RCC 7860 (cell line): Measurements from ENCODE around the gene MAP3K13.
"Not testable (repeated sequence)": the region's sequence is repeated elsewhere in the genome, so short reads cannot be mapped to it uniquely, and the experiment has no call there.

Experiments used
- DNase-seq: peaks from one replicate; pipeline ENCODE4 v3.0.0-alpha.2; 2015; ENCODE audit warnings: low spot score
- FAIRE-seq: peaks from 2 replicates; lab custom pipeline; 2012; peaks lifted over from hg19 to GRCh38; lab: Jason Lieb, UNC

MAP3K13 gene

DNA sequence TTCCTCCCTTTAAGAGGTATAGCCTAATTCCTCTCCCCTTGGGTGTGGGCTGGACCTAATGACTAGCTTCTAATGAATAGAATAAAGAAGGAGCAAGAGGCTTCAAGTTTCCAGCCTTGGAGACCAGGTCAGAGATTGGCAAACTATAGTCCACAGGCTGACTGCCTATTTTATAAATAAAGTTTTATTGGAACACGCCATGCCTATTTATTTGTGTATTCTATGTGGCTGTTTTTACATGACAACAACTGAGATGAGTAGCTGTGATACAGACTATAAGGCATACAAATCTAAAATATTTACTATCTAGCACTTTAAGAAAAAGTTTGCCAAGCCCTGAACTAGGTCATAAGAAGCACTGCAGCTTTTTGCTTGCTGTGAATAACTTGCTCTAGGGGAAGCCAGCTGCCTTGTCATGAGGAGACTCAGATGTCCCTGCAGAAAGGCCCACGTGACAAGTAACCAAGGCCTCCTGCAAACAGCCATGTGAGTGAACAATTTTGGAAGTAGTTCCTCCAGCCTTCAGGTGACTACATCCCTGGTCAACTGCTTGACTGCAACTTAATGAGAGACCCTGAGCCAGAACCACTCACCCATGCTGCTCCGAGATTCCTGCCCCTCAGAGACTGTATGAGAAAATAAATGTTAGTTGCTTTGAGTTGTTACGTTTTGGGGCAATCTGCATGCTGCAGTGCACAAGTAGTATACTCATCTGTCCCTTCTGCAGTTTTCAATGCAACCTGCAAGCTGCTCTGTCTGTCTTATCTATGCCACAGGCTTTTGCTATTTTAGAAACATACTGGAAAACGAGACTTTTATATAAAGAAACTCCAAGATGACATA lies 21.1 kb upstream of the MAP3K13 start:
- DNase-seq (peak; percentile 81), FAIRE-seq (peak; percentile 81)

DNA sequence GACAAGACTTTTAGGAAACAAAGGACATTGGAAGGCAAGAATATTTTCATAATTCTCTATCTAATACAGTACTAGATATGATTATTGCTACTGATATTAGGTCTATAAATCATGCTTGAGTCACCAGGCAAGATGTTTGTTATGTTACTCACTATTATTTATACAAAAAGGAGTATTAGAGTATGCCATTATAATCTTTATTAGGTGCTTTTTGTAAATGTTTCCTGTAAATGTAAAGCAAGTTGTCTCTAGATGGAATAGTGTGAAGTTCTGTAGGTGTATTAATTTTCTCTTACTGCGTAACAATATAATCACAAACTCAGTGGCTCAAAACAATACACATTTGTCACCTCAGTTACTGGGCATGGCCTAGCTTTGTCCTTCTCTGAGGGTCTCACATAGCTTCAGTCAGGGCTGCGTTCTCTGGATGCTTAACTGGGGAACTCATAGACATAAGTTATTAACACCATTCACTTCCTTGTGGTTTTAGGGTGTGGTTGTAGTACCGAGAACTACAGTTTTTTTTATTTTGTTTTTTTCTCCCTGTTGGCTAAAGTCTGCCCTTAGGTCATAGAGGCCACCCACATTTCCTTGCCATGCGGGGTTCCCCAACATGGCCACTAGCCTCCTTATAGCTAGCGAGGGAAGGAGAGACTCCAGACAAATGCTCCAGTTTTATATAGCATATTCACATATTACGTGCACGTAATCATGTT lies 20.3 kb upstream of the MAP3K13 start:
- FAIRE-seq, result peak; percentile 35
- no peak for DNase-seq

DNA sequence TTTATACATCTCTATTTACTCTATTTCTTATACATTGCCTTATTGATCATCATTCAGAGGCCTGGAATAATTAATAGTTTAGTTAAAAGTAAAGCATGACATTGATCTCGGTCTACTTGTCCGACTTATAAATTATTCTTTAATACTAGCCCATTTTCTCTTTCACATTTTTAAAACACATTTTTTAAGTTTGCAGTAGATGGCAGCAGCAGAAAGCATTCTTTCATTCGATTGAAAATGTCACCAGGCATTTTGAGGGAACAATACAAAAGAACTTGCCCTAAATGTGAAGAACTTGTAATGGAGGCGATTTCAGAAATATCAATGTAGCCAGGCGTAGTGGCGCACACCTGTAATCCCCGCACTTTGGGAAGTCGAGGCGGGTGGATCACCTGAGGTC lies 15.5 kb upstream of the MAP3K13 start:
- DNase-seq (no peak), FAIRE-seq (no peak)

DNA sequence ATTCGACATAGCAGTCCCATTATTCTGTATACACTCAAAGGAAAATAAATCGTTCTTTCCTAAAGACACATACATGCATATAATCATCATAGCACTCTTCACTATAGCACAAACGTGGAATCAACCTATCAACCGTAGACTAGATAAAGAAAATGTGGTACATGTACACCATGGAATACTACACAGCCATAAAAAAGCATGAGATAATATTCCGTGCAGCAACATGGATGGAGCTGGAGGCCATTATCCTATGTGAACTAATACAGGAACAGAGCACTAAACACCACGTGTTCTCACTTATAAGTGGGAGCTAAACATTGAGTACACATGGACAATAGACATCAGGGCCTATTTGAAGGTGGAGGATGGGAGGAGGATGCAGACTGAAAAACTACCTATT lies 12.1 kb upstream of the MAP3K13 start:
- no peak for DNase-seq
- no peak for FAIRE-seq

DNA sequence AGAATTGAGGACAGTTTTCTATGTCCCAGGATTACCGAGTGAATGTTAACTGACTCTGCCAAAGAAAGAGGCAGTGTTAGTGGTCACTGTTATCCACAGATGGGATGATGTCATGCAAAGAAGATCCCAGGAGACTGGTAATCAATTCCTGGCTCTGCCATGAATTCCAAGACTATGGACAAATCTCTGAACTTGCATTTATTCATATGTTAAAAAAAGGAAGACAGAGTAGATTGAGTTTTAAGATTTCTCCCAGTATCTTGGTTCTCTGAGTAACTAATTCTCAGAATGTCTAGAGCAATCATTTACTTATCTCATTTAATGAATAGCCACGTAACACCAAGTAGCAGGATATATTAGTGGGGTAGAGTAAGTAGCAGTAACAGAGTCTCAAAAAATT lies 11.5 kb upstream of the MAP3K13 start:
- FAIRE-seq (no peak), DNase-seq (peak; percentile 62)

DNA sequence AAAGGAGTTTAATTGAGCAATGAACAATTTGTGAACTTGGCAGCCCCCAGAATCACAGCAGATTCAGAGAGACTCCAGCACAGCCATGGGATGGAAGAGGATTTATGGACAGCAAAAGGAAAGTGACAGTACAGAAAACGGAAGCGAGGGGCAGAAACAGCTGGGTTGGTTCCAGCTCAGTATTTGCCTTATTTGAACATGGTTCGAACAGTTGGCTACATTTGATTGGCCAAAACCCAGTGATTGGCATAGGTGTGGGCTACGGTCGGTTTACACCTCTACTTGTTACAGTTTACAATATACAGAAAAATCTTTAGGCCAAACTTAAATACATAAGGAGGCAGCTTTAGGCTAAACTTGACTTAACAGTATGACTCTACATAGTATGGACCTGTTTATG lies 9.7 kb upstream of the MAP3K13 start:
- no peak for FAIRE-seq
- DNase-seq, result no peak

DNA sequence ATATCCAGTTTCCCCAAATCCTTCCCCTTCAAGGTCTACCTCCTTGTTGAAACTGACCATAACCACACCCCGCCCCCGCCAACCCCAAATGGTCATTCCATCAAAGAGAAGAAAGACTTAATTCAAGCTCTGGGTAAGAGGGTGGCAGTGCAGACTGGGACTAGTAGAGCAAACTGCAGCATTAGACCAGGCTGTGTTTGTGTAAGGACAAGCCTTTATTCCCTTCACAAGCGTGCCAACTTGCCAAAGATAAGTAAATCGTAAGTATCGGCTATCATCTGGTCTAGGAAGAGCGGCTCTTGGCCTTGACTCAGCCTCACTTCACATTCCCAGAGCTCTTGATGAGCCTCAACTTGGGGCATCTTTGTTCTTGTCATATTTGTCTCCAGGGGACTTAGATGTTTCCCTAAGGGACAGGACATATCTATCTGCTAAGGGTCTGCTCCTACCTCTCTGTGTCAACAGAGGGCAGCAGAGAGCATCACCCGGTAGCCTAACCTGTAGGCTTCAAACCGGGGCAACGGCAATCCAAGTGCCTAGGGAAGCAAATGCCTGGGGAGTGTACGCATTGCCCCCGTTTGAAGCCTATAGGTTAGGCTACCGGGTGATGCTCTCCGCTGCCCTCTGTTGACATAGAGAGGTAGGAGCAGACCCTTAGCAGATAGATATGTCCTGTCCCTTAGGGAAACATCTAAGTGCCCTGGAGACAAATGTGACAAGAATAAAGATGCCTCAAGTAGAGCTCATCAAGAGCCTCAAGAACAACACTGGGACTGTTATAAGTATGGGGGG lies 8.9 kb upstream of the MAP3K13 start:
- peak; percentile 82 for DNase-seq
- FAIRE-seq, result no peak

DNA sequence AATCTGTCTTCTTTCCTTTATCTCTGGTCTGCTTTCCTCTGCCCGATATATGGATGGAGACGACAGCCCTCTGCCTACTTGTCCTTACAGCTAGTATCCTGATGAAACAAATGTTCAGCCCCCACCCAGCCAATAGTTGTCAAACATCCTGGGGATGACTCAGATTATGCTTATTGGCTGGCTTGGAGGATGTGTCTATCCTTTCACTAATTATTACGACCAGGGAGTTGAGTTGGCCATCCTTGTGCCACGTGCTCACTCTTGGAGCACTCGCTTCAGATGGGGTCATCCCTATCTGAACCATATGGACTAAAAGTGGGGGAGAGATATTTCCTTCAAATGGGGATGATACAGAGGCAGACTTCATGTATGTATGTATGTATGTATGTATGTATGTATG lies 6.4 kb upstream of the MAP3K13 start:
- FAIRE-seq, result no peak
- no peak for DNase-seq

DNA sequence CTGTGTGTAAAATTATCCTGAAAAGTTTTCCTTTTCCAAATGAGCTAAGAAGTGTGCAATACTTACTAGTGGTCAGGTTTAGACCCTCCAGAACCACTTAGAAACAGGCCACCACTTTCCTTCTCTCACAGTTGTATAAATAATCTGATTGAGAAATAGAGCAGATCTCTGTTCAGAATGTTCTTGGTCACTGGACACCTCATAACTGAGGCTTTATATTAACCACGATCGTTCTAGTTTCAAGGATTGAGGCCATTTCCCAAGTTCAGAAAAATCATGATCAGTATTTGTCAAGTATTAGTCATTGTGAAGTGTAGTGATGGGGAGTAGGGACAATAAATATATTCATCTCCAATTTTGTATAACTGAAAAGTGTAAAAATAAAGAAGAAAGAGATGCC lies 1.0 kb upstream of the MAP3K13 start:
- FAIRE-seq, result peak; percentile 91
- peak; percentile 62 for DNase-seq

DNA sequence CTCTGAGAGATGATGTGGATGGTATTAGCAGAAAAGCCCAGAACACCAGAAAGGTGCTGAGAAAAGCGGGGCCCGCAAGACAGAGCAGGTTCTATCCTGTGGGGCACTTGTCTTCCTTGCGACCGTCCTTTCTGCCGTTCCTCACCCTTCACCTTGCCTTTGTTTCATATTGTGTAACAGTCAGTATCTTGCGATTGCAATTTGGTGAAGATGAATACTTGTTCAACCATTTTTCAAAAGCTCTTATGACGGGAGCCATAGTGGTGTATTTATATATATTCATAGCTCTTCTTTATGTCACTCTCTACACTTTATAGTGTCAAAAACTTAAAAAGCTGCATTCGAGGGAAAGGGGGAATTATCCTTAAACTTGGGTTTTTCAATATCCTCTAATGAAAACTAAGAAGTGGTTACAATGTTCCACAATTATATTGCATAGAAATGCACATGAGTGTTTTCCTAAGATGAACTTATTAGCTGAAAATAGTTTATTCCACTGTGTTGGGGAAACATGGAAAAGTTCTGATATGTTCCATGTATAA lies 797 bp downstream of the MAP3K13 start:
- DNase-seq, result no peak
- no peak for FAIRE-seq

DNA sequence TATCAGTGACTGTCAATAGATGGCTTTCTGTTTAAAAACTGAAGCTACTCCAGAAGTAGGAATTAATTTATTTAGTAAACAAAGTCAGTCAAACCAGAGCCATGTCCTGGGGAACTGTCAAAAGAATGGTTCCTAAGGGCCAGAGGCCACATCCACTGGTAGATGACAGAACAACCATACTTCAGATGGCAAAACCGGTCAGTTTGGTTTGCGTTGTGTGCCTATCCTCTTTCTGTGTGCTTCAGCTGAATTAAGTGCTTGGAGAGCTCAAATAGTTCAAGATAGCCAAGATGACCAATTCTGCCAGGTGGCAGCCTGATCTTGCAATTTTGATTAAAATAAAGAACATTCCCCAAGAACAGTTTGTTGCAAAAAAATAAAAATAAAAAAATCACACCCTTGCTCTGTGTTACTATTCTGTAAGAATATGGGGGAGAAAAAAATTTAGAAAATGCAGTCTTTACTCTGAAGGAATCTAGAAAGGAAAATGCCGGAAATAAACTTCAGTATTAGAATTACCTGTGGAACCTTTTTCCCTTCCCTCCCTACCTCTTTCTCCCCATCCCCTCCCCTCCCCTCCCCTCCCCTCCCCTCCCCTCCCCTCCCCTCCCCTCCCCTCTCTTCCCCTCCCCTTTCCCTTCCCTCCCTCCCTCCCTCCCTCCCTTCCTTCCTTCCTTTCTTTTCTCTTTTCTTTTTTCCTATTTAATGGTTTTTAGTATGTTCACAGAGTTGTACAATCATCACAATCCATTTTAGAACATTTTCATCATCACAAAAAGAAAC lies 2.5 kb downstream of the MAP3K13 start:
- no peak for FAIRE-seq
- DNase-seq, result no peak

DNA sequence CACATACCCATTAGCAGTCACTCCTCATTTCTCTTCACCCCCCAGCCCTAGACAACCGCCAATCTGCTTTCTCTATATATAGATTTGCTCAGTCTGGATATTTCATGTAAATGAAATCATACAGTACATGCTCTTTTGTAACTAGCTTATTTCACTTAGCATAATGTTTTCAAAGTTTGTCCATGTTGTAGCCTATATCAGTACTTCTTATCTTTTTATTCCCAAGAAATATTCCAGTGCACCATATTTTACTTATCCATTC lies 3.1 kb downstream of the MAP3K13 start:
- DNase-seq (no peak), FAIRE-seq (no peak)

DNA sequence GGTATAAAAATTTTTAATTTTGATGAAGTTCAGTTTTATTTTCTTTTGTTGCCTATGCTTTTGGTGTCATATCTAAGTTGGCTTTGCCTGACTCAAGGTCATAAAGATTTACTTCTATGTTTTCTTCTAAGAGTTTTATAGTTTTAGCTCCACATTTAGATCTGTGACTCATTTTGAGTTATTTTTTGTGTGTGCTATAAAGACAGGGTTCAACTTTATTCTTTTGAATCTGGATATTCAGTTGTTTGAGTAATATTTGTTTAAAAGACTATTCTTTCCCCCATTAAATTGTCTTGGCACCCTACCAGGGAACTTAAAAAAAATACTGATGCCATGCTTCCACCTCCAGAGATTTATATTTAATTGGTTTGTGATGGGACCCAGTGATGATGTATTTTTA lies 4.0 kb downstream of the MAP3K13 start:
- no peak for FAIRE-seq
- no peak for DNase-seq

DNA sequence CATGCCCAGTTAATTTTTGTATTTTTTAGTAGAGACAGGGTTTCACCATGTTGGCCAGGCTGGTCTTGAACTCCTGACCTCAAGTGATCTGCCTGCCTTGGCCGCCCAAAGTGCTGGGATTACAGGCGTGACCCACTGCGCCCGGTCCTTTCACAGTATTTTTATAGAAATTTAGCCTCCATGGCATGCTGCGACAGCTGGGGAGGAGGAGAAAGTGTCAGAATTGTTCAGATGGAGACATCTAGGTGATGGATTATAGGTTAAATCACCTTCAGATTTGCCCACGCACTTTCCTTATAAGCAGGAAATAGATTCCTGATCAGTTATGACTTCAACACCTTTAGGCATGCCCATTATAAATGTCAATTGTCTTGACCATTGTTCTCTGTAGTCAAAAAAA lies 7.4 kb downstream of the MAP3K13 start:
- not testable (repeated sequence) for FAIRE-seq

DNA sequence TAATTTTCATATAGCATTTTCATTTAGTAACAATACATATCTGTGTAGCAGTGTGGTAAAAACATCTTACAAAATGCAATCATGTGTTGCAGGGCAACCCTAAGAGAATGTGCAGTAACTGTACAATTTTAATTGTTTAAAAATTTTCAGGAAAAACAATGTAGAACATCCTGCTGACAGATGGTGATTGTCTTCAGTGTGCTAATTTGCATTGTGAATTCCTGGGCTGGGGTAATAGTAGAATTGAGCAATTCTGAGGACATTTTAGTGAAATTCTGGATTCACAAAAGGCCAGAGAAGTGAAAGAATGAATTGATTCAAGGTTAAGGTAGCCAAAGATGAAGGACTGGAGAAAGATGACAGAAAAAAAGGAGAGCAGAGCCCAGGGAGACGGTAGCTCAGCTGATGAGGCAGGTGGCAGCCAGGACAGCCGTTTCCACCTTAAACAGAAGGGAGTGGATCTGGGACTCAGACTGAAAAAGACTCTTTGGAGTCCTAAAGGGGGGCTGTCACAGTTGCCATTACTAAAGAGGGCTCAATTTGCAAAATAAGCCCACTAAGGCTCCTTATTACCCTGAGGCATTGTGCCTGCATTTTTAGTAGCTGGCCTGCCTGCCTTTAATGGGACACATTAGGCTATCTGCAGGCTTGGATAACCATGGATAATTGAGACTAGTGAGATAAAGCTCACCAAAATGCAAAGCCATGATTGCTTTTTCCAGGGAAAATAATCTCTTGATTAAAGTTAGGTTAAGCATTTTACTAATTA lies 8.6 kb downstream of the MAP3K13 start:
- FAIRE-seq (no peak), DNase-seq (no peak)

More for the DNA sequence above, 7.4 kb downstream of the MAP3K13 start:
- DNase-seq, result not testable (repeated sequence)

DNA sequence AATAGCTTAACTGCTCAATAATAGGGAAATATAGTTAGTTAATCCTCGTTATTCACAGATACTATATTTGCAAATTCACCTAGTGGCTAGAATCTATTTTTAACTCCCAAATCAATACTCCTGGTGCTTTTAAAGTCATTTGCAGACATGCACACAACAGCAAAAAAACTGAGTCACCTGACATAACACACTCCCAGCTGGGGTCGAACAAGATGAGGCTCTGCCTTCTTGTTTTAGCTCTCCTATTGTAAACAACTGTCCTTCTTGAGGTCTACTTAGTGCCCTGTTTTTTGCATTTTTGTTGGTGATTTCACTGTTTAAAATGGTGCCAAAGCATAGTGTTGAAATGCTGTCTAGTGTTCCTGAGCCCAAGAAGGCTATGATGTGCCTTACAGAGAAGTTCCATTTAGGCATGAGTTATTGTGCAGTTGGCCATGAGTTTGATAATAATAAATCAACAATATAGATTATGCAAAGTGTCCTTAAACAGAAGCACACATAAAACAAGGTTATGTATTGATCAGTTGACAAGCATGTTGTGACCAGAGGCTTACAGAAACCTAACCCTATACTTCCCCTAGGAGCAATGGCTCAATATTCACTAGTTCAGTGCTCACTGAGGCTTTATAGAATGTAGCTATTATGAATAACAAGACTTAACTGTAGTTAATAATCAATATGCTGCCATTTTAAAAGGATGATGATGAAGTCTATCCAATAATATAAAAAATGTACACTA lies 18.6 kb downstream of the MAP3K13 start:
- FAIRE-seq (no peak), DNase-seq (no peak)

DNA sequence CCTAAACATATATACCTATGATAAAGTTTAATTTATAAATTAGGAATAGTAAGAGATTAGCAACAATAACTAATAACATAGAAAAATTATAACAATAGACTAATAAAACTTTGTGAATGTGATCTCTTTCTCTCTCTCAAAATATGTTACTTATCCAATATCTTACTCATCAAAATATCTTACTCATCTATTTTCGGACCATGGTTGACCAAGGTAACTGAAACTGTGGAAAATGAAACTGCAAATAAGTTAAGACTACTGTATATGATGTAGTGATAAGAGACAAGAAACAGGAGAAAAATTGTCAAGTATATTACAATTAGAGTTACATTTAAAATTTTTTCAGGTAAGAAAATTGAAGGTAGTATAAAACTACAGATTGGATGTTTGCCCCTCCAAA lies 19.2 kb downstream of the MAP3K13 start:
- DNase-seq, result no peak
- peak; percentile 11 for FAIRE-seq

DNA sequence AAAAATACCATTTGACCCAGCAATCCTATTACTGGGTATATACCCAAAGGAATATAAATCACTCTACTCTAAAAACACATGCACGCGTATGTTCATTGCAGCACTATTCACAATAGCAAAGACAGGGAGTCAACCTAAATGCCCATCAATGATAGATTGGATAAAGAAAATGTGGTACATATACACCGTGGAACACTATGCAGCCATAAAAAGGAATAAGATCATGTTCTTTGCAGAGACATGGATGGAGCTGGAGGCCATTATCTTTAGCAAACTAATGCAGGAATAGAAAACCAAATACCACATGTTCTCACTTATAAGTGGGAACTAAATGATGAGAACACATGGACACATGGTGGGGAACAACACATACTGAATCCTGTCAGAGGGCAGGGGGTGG lies 23.6 kb downstream of the MAP3K13 start:
- FAIRE-seq, DNase-seq: not testable (repeated sequence)

DNA sequence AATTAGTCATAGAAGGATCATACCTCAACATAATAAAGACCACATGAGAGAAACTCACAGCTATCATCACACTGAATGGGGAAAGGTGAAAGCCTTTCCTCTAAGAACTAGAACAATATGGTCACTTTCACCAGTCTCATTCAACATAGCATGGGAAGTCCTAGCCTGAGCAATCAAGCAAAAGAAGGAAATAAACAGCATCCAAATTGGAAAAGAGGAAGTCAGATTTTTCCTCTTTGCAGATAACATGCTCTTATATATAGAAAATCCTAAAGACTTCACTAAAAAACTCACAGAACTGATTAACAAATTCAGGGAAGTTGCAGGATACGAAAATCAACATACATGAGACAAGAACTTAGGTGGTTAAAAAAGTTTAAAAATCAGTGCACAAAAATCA lies 24.7 kb downstream of the MAP3K13 start:
- no peak for DNase-seq
- FAIRE-seq, result no peak
